Measurements from ENCODE around the gene BBS9.

Gene BBS9

GRCh38 chr7:33640741-33641140, 511.4 kb downstream of the BBS9 start:
- TF ChIP-seq TAF1 (IDR thresholded peaks at IDR 0.05; ENCODE audit: borderline replicate concordance, insufficient read depth, low read length): no peak
- no peak for TF ChIP-seq FOXP2 (optimal IDR thresholded peaks at IDR 0.05; ENCODE audit: borderline replicate concordance, extremely low read depth, extremely low read length, insufficient read depth)
- TF ChIP-seq SIN3A (IDR thresholded peaks at IDR 0.05; ENCODE audit: borderline replicate concordance, insufficient read depth, low read length): no peak
- TF ChIP-seq POLR2AphosphoS5 (IDR thresholded peaks at IDR 0.05; ENCODE audit: low read depth, low read length): no peak
- no peak for TF ChIP-seq REST (IDR thresholded peaks at IDR 0.05; ENCODE audit: insufficient read depth in 1 of 2, low read depth in 2 of 2, low read length in 2 of 2)

GRCh38 chr7:33642312-33642711, 512.9 kb downstream of the BBS9 start:
- TF ChIP-seq FOXP2 (optimal IDR thresholded peaks at IDR 0.05; ENCODE audit: borderline replicate concordance, extremely low read depth, extremely low read length, insufficient read depth) (no peak), TAF1 (IDR thresholded peaks at IDR 0.05; ENCODE audit: borderline replicate concordance, insufficient read depth, low read length) (no peak), POLR2AphosphoS5 (IDR thresholded peaks at IDR 0.05; ENCODE audit: low read depth, low read length) (no peak), REST (IDR thresholded peaks at IDR 0.05; ENCODE audit: insufficient read depth in 1 of 2, low read depth in 2 of 2, low read length in 2 of 2) (no peak), SIN3A (IDR thresholded peaks at IDR 0.05; ENCODE audit: borderline replicate concordance, insufficient read depth, low read length) (no peak)

- TF ChIP-seq POLR2AphosphoS5 (IDR thresholded peaks at IDR 0.05; ENCODE audit: low read depth, low read length) (no peak), SIN3A (IDR thresholded peaks at IDR 0.05; ENCODE audit: borderline replicate concordance, insufficient read depth, low read length) (no peak), REST (IDR thresholded peaks at IDR 0.05; ENCODE audit: insufficient read depth in 1 of 2, low read depth in 2 of 2, low read length in 2 of 2) (no peak), FOXP2 (optimal IDR thresholded peaks at IDR 0.05; ENCODE audit: borderline replicate concordance, extremely low read depth, extremely low read length, insufficient read depth) (no peak), TAF1 (IDR thresholded peaks at IDR 0.05; ENCODE audit: borderline replicate concordance, insufficient read depth, low read length) (no peak)
These were observed 514.2 kb downstream of the BBS9 start for GRCh38 chr7:33643530-33643929.

- TF ChIP-seq FOXP2 (optimal IDR thresholded peaks at IDR 0.05; ENCODE audit: borderline replicate concordance, extremely low read depth, extremely low read length, insufficient read depth) (no peak), TAF1 (IDR thresholded peaks at IDR 0.05; ENCODE audit: borderline replicate concordance, insufficient read depth, low read length) (no peak), POLR2AphosphoS5 (IDR thresholded peaks at IDR 0.05; ENCODE audit: low read depth, low read length) (no peak), REST (IDR thresholded peaks at IDR 0.05; ENCODE audit: insufficient read depth in 1 of 2, low read depth in 2 of 2, low read length in 2 of 2) (no peak)
These were observed 515.1 kb downstream of the BBS9 start for GRCh38 chr7:33644489-33644888.

- TF ChIP-seq TAF1 (IDR thresholded peaks at IDR 0.05; ENCODE audit: borderline replicate concordance, insufficient read depth, low read length) (no peak), POLR2AphosphoS5 (IDR thresholded peaks at IDR 0.05; ENCODE audit: low read depth, low read length) (no peak), SIN3A (IDR thresholded peaks at IDR 0.05; ENCODE audit: borderline replicate concordance, insufficient read depth, low read length) (no peak), FOXP2 (optimal IDR thresholded peaks at IDR 0.05; ENCODE audit: borderline replicate concordance, extremely low read depth, extremely low read length, insufficient read depth) (no peak), REST (IDR thresholded peaks at IDR 0.05; ENCODE audit: insufficient read depth in 1 of 2, low read depth in 2 of 2, low read length in 2 of 2) (no peak)
These were observed 515.7 kb downstream of the BBS9 start for GRCh38 chr7:33645104-33645503.
